ENCODE results near the gene TSN.
"Not testable (repeated sequence)": the region's sequence is repeated elsewhere in the genome, so short reads cannot be mapped to it uniquely, and the experiment has no call there.

Gene TSN

GRCh38 chr2:121755237-121756111 lies at the start of gene TSN:
Gene TSN (plus strand): TSS chr2:121755651. CDS start chr2:121755780, 129 bp downstream.
- DNase-seq, result peak; percentile 93 to 96

- DNase-seq, result no peak
Observed at GRCh38 chr2:121705958-121706357, 49.5 kb upstream of the TSN start.

GRCh38 chr2:121707344-121707919 lies 48.0 kb upstream of the TSN start:
- DNase-seq, result no peak

- DNase-seq, result no peak
Observed at GRCh38 chr2:121707920-121708361, 47.5 kb upstream of the TSN start.

GRCh38 chr2:121709776-121710469 lies 45.5 kb upstream of the TSN start:
- DNase-seq, result no peak

GRCh38 chr2:121710470-121711170 lies 44.8 kb upstream of the TSN start:
- DNase-seq, result no peak

GRCh38 chr2:121711481-121711880 lies 44.0 kb upstream of the TSN start:
- not testable (repeated sequence) for DNase-seq

- no peak for DNase-seq
Observed at GRCh38 chr2:121716126-121716525, 39.3 kb upstream of the TSN start.

- DNase-seq, result no peak
Observed at GRCh38 chr2:121717529-121717928, 37.9 kb upstream of the TSN start.

- no peak for DNase-seq
Observed at GRCh38 chr2:121721926-121722325, 33.5 kb upstream of the TSN start.

GRCh38 chr2:121722479-121722878 lies 33.0 kb upstream of the TSN start:
- no peak for DNase-seq

GRCh38 chr2:121723316-121723715 lies 32.1 kb upstream of the TSN start:
- no peak for DNase-seq

GRCh38 chr2:121727332-121727731 lies 28.1 kb upstream of the TSN start:
- DNase-seq, result no peak

GRCh38 chr2:121727950-121728349 lies 27.5 kb upstream of the TSN start:
- DNase-seq, result no peak

- no peak for DNase-seq
Observed at GRCh38 chr2:121731366-121731765, 24.1 kb upstream of the TSN start.

- DNase-seq, result not testable (repeated sequence)
Observed at GRCh38 chr2:121734544-121734943, 20.9 kb upstream of the TSN start.

- no peak for DNase-seq
Observed at GRCh38 chr2:121735518-121736074, 19.9 kb upstream of the TSN start.

- no peak for DNase-seq
Observed at GRCh38 chr2:121736140-121736461, 19.4 kb upstream of the TSN start.

GRCh38 chr2:121736462-121737336 lies 18.8 kb upstream of the TSN start, which contains the start of gene NIFK:
Gene NIFK (minus strand): TSS chr2:121736875. CDS start chr2:121736850, 25 bp downstream.
- DNase-seq, result peak; percentile 96

- DNase-seq, result no peak
Observed at GRCh38 chr2:121740973-121741372, 14.5 kb upstream of the TSN start.

- no peak for DNase-seq
Observed at GRCh38 chr2:121741450-121741849, 14.0 kb upstream of the TSN start.
